Sigmoid colon (tissue), 3 donors: ENCODE results near the gene SLC6A6.

Source experiments
- CTCF ChIP-seq, 4 experiments: fragments of 450-650 bp in 3 of 4; fragments of 200-600 bp in 1 of 4; IDR thresholded peaks; one replicate each; pipeline ENCODE4 v1.5.1; 2016 to 2019; ENCODE audit warnings: antibody characterized with exemption in 4 of 4, mild to moderate bottlenecking in 3 of 4, moderate library complexity in 2 of 4
- POLR2A ChIP-seq, 2 donors: fragments of 450-650 bp; IDR thresholded peaks; one replicate each; pipeline ENCODE4 v1.6.1; 2016; ENCODE audit warnings: antibody characterized with exemption in 2 of 2, mild to moderate bottlenecking in 2 of 2, moderate library complexity in 2 of 2

DNA sequence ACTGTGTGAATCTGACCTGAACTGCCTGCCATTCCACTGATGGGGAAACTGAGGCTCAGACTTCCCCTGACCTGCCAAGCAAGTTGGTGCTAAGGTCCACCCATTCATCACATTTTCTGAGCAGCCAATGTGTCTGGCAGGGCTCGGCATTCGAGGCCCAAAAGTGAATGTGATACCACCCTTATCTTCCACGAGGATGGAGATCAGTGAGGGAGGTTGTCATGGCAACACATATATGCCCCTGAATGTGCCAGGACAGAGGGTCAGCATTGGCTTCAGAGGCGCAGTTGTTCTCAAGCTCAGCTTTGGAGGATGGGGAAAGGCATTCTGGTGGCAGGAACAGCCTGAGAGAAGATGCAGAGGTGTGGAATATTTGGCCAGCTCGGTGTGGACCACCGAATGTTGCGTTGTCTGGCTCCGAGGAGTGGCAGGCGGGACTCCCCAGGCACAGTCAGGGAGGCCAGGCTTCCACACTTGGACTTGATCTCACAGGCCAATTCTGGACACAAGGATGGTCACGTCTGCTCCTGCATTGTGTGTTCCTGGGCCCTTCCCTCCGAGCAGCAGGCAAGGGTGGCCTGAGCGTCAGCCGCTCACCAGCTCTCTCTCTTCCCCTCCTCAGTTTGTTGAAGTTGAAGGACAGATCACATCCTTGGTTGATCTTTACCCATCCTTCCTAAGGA, 74.3 kb downstream of the SLC6A6 start:
- TF ChIP-seq CTCF (IDR thresholded peaks at IDR 0.05) (no peak), POLR2A (IDR thresholded peaks at IDR 0.05) (no peak)
